ENCODE measurements around the gene FNDC10. TPM values are rescaled to one million over a fixed set of nuclear protein-coding genes. Genes with fewer than 3 reads are reported as not detected.

The FNDC10 gene
- total RNA-seq, 6 donors from 2014 or later: 8.7 to 21.0 (median 12.4) TPM

- WGBS, 2 donors: 93 to 100% methylated on average over 1 to 5 of the region's 9 CpGs
Measured at GRCh38 chr1:1618396-1619068, 18.6 kb upstream of the FNDC10 start.

GRCh38 chr1:1617925-1618324 lies 18.0 kb upstream of the FNDC10 start:
- Histone ChIP-seq H3K9me3 (no peaks in the 10 kb centered on the region), H3K27ac (no peak overlapping the region), H3K4me3 (no peak overlapping the region), H3K36me3 (peaks cover 0 to 14% (median 6%) of the 10 kb centered on the region in 4 donors), H3K27me3 (no peaks in the 10 kb centered on the region), H3K4me1 (peaks cover 24 to 45% (median 30%) of the 10 kb centered on the region in 4 donors)
- WGBS, 2 donors: 96 to 97% methylated on average over 5 to 6 of the region's 6 CpGs
- peak in 1 of 2 donors; percentile 36 for DNase-seq
- TF ChIP-seq POLR2AphosphoS5 (IDR thresholded peaks at IDR 0.05) (no peak), CTCF (IDR thresholded peaks at IDR 0.05) (no peak), EP300 (IDR thresholded peaks at IDR 0.05) (no peak), POLR2A (IDR thresholded peaks at IDR 0.05) (no peak)
- no peak for ATAC-seq (ENCODE audit: low FRiP score in 2 of 2)

More at GRCh38 chr1:1618396-1619068, 18.6 kb upstream of the FNDC10 start:
- Histone ChIP-seq H3K36me3 (peaks cover 0 to 14% (median 6%) of the 10 kb centered on the region in 4 donors), H3K4me1 (peaks cover 21 to 39% (median 24%) of the 10 kb centered on the region in 4 donors), H3K4me3 (no peak overlapping the region), H3K9me3 (no peaks in the 10 kb centered on the region), H3K27ac (no peak overlapping the region), H3K27me3 (no peaks in the 10 kb centered on the region)
- TF ChIP-seq POLR2A (IDR thresholded peaks at IDR 0.05) (no peak), EP300 (IDR thresholded peaks at IDR 0.05) (no peak), CTCF (IDR thresholded peaks at IDR 0.05) (no peak), POLR2AphosphoS5 (IDR thresholded peaks at IDR 0.05) (no peak)
- ATAC-seq (ENCODE audit: low FRiP score in 2 of 2) (no peak), DNase-seq (peak in 1 of 2 donors; percentile 66)

- peaks cover 0 to 14% (median 6%) of the 10 kb centered on the region in 4 donors for H3K36me3 ChIP-seq
- no peak for DNase-seq
- no peaks in the 10 kb centered on the region for H3K9me3 ChIP-seq
- WGBS, 2 donors: 90 to 94% methylated on average over 10 to 11 of the region's 11 CpGs
- no peak for TF ChIP-seq POLR2A (IDR thresholded peaks at IDR 0.05)
- TF ChIP-seq CTCF (IDR thresholded peaks at IDR 0.05): no peak
- TF ChIP-seq EP300 (IDR thresholded peaks at IDR 0.05): no peak
- no peak for TF ChIP-seq POLR2AphosphoS5 (IDR thresholded peaks at IDR 0.05)
- ATAC-seq (ENCODE audit: low FRiP score in 2 of 2): no peak
- no peaks in the 10 kb centered on the region for H3K27me3 ChIP-seq
- no peak overlapping the region for H3K27ac ChIP-seq
- no peak overlapping the region for H3K4me3 ChIP-seq
- H3K4me1 ChIP-seq: peaks cover 24 to 48% (median 33%) of the 10 kb centered on the region in 4 donors
Measured at GRCh38 chr1:1617516-1617915, 17.6 kb upstream of the FNDC10 start.

- ATAC-seq (ENCODE audit: low FRiP score in 2 of 2) (no peak), DNase-seq (peak in 1 of 2 donors; percentile 84)
- Histone ChIP-seq H3K27ac (peak overlapping the region in 1 of 4 donors; percentile 100), H3K36me3 (peaks cover 0 to 14% (median 6%) of the 10 kb centered on the region in 4 donors), H3K4me3 (peak overlapping the region in 3 of 4 donors; percentile 92 to 100 (median 99)), H3K27me3 (no peaks in the 10 kb centered on the region), H3K9me3 (no peaks in the 10 kb centered on the region), H3K4me1 (peaks cover 24 to 50% (median 34%) of the 10 kb centered on the region in 4 donors)
- no peak for TF ChIP-seq EP300 (IDR thresholded peaks at IDR 0.05)
- no peak for TF ChIP-seq POLR2AphosphoS5 (IDR thresholded peaks at IDR 0.05)
- no peak for TF ChIP-seq POLR2A (IDR thresholded peaks at IDR 0.05)
- no peak for TF ChIP-seq CTCF (IDR thresholded peaks at IDR 0.05)
- 86 to 94% methylated on average over 3 to 8 of the region's 19 CpGs for WGBS, 2 donors
Measured at GRCh38 chr1:1616838-1617237, 16.9 kb upstream of the FNDC10 start.

Data from upper lobe of left lung (tissue), 6 donors.